ENCODE measurements around the gene HM13.

DNA sequence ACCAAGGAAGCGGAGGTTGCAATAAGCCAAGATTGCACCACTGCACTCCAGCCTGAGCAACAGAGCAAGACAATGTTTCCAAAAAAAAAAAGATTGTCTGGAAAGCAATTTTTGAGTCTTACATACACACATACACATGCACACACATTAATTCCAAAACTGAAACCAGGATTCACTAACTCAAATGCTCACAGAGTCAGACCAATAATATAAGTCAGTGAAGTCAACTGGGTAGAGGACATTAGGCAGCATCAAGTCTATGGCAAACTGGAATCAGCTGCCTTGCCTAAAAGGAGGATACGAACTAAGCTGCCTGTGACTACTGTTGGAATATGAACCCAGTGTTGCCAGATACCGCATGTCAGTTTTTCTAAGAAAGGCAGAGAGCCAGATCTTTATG, 23.5 kb upstream of the HM13 start:
- TF ChIP-seq, protein P1, sequence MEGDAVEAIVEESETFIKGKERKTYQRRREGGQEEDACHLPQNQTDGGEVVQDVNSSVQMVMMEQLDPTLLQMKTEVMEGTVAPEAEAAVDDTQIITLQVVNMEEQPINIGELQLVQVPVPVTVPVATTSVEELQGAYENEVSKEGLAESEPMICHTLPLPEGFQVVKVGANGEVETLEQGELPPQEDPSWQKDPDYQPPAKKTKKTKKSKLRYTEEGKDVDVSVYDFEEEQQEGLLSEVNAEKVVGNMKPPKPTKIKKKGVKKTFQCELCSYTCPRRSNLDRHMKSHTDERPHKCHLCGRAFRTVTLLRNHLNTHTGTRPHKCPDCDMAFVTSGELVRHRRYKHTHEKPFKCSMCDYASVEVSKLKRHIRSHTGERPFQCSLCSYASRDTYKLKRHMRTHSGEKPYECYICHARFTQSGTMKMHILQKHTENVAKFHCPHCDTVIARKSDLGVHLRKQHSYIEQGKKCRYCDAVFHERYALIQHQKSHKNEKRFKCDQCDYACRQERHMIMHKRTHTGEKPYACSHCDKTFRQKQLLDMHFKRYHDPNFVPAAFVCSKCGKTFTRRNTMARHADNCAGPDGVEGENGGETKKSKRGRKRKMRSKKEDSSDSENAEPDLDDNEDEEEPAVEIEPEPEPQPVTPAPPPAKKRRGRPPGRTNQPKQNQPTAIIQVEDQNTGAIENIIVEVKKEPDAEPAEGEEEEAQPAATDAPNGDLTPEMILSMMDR (conservative IDR thresholded peaks at IDR 0.05) = no peak
- no peak for TF ChIP-seq EZH2 (IDR thresholded peaks at IDR 0.05; ENCODE audit: low read depth)

Data from PC-9 (cell line).